ENCODE results near the gene TMEM59L. TPM values are rescaled to one million over a fixed set of nuclear protein-coding genes. Genes with fewer than 3 reads are reported as not detected.

Gene TMEM59L
- total and polyA plus RNA-seq, 2 of the 13 experiments (the other 11 are each of a cell fraction or from before 2014, with no cell fraction given) = 0.97 to 5.5 TPM

GRCh38 chr19:18571564-18572344 is 40.9 kb upstream of the TMEM59L start, which contains the start of gene UBA52 (continued):
- no peak for TF ChIP-seq ZNF407 (CRISPR knock-in tag; IDR thresholded peaks at IDR 0.05; ENCODE audit: not compliant biosample characterization)
- TF ChIP-seq ZGPAT (CRISPR knock-in tag; IDR thresholded peaks at IDR 0.05) = peak; percentile 98
- TF ChIP-seq HHEX (CRISPR knock-in tag; IDR thresholded peaks at IDR 0.05) = no peak
- TF ChIP-seq HNRNPL (IDR thresholded peaks at IDR 0.05; ENCODE audit: low read depth, low read length) = 0 out of 2 replicates have a peak, but pooled peaks have one; percentile 54
- TF ChIP-seq ARNTL (CRISPR knock-in tag; IDR thresholded peaks at IDR 0.05) = peak; percentile 95
- peak; percentile 93; the same call in 1 of the 2 replicates for TF ChIP-seq KIAA2018 (CRISPR knock-in tag; IDR thresholded peaks at IDR 0.05; ENCODE audit: borderline replicate concordance)
- peak; percentile 83; the same call in 1 of the 2 replicates for TF ChIP-seq ZNF335 (CRISPR knock-in tag; IDR thresholded peaks at IDR 0.05)
- TF ChIP-seq YEATS4 (CRISPR knock-in tag; IDR thresholded peaks at IDR 0.05; ENCODE audit: borderline replicate concordance) = peak; percentile 99
- peak; percentile 94 for TF ChIP-seq ERF (CRISPR knock-in tag; IDR thresholded peaks at IDR 0.05)
- peak; percentile 35 for TF ChIP-seq DNMT3B (CRISPR knock-in tag; conservative IDR thresholded peaks at IDR 0.05)
